CD4-positive, alpha-beta T cell (primary cell): ENCODE data around the gene LYPLAL1. TPM values are rescaled to one million over a fixed set of nuclear protein-coding genes. Genes with fewer than 3 reads are reported as not detected.

Experiments
- ATAC-seq: fragments of 200-7000 bp; cut with Tn5 transposase; one replicate; pipeline ENCODE4 v1.10.0; 2022; ENCODE audit warnings: mild to moderate bottlenecking; ENCODE audit not compliant: poor library complexity
- CTCF ChIA-PET: fragments of 350-600 bp; sonication (Branson Sonifier 250); formaldehyde crosslinking; loops from one replicate; lab custom pipeline; 2021; ENCODE audit warnings: antibody characterized with exemption, inconsistent platforms; lab: Charles Lee
- POLR2A ChIA-PET: fragments of 350-600 bp; sonication (Branson Sonifier 250); formaldehyde crosslinking; loops from one replicate; lab custom pipeline; 2021; ENCODE audit warnings: antibody characterized with exemption, inconsistent platforms; lab: Charles Lee
- DNase-seq, 14 experiments: peaks; one replicate each; pipeline ENCODE4 v3.0.0-alpha.2; 2013 to 2020; ENCODE audit warnings: mixed read lengths in 2 of 14
- H3K27ac ChIP-seq, 2 donors: one replicate each; pipeline versions ENCODE4 v1.5.1 to v1.7.0; 2013; ENCODE audit warnings: low read length in 2 of 2, low read depth in 1 of 2, mild to moderate bottlenecking in 1 of 2
- H3K27me3 ChIP-seq, 2 experiments: 1 replicate in 1 of 2; 2 replicates in 1 of 2; pipeline versions ENCODE4 v1.6.1 to v1.7.0; 2013; ENCODE audit warnings: low read length in 2 of 2, control low read depth in 1 of 2, mild to moderate bottlenecking in 1 of 2, moderate library complexity in 1 of 2; ENCODE audit not compliant: insufficient read depth in 2 of 2, control insufficient read depth in 1 of 2
- H3K36me3 ChIP-seq: one replicate; pipeline ENCODE4 v1.6.1; 2013; ENCODE audit warnings: low read length, control low read depth; ENCODE audit not compliant: insufficient read depth
- H3K4me1 ChIP-seq: one replicate; pipeline ENCODE4 v1.6.1; 2013; ENCODE audit warnings: low read length, control low read depth; ENCODE audit not compliant: insufficient read depth
- H3K4me3 ChIP-seq: one replicate; pipeline ENCODE4 v1.5.1; 2013; ENCODE audit warnings: mild to moderate bottlenecking, low read length, moderate library complexity
- H3K9me3 ChIP-seq, 2 experiments: 1 replicate in 1 of 2; 2 replicates in 1 of 2; pipeline versions ENCODE4 v1.6.1 to v1.7.0; 2013; ENCODE audit warnings: low read length in 2 of 2, mild to moderate bottlenecking in 2 of 2, control low read depth in 1 of 2, moderate library complexity in 1 of 2; ENCODE audit not compliant: control insufficient read depth in 1 of 2, insufficient read depth in 1 of 2
- H3K27ac Mint-ChIP-seq: one replicate; pipeline ENCODE4 v1.8.0; 2020; ENCODE audit warnings: mixed read lengths
- H3K27me3 Mint-ChIP-seq: one replicate; pipeline ENCODE4 v1.8.0; 2021; ENCODE audit warnings: mixed read lengths
- H3K36me3 Mint-ChIP-seq: one replicate; pipeline ENCODE4 v1.8.0; 2021; ENCODE audit warnings: low read depth, mixed read lengths
- H3K4me1 Mint-ChIP-seq: one replicate; pipeline ENCODE4 v1.8.0; 2021; ENCODE audit warnings: low read depth, mixed read lengths
- H3K4me3 Mint-ChIP-seq: one replicate; pipeline ENCODE4 v1.8.0; 2020; ENCODE audit warnings: mild to moderate bottlenecking, mixed read lengths
- H3K9me3 Mint-ChIP-seq: one replicate; pipeline ENCODE4 v1.8.0; 2020; ENCODE audit warnings: mixed read lengths
- CTCF ChIP-seq: fragments of 200-600 bp; IDR thresholded peaks from one replicate; pipeline ENCODE4 v1.8.0; 2022; ENCODE audit warnings: antibody characterized with exemption, mild to moderate bottlenecking
- intact Hi-C, 2 experiments: fragments of 100-400 bp; cut with DNase I in 1 of 2; cut with micrococcal nuclease in 1 of 2; formaldehyde crosslinking; loops; one replicate each; pipeline versions ENCODE4 v1.15.1 to v1.9.0; 2023 to 2025; cut with DNase I, micrococcal nuclease
- total RNA-seq, 174 experiments: library from RNA in 2 of 174; stranded (reverse) in 2 of 174; gene quantifications; one replicate each; pipeline ENCODE4 v1.2.3 and lab custom pipeline; 2021 to 2026

The LYPLAL1 gene
- total RNA-seq, 2 experiments from 2014 or later = 8.2 to 10.0 TPM

- DNase-seq = no peak
- Histone ChIP-seq H3K9me3 (no peaks in the 10 kb centered on the region), H3K4me3 (no peak overlapping the region), H3K4me1 (no peaks in the 10 kb centered on the region), H3K27me3 (no peaks in the 10 kb centered on the region), H3K36me3 (no peaks in the 10 kb centered on the region), H3K27ac (no peak overlapping the region)
- no peak for TF ChIP-seq CTCF
- no peaks in the 10 kb centered on the region for H3K36me3 Mint-ChIP-seq
- ChIA-PET CTCF (no interaction called here), POLR2A (interaction anchor here (1.0 kb wide), 1 partner anchor 10 kb away, joined by 4 read pairs; no protein-coding TSS in a partner anchor)
- no peak overlapping the region for H3K27ac Mint-ChIP-seq
- intact Hi-C loops = no loop called here
- ATAC-seq = no peak
- H3K27me3 Mint-ChIP-seq = no peaks in the 10 kb centered on the region
- H3K9me3 Mint-ChIP-seq = no peaks in the 10 kb centered on the region
- H3K4me3 Mint-ChIP-seq = no peak overlapping the region
- no peaks in the 10 kb centered on the region for H3K4me1 Mint-ChIP-seq
These were observed 47.3 kb upstream of the LYPLAL1 start for GRCh38 chr1:219126377-219126776.

GRCh38 chr1:219128957-219129356 lies 44.7 kb upstream of the LYPLAL1 start:
- Histone ChIP-seq H3K27me3 (no peaks in the 10 kb centered on the region), H3K36me3 (no peaks in the 10 kb centered on the region), H3K27ac (no peak overlapping the region), H3K9me3 (no peaks in the 10 kb centered on the region), H3K4me3 (no peak overlapping the region), H3K4me1 (no peaks in the 10 kb centered on the region)
- H3K4me1 Mint-ChIP-seq = no peaks in the 10 kb centered on the region
- peaks cover 1% of the 10 kb centered on the region for H3K9me3 Mint-ChIP-seq
- ChIA-PET CTCF (no interaction called here), POLR2A (no interaction called here)
- no peak for ATAC-seq
- H3K36me3 Mint-ChIP-seq = no peaks in the 10 kb centered on the region
- H3K27ac Mint-ChIP-seq = no peak overlapping the region
- intact Hi-C loops = no loop called here
- H3K4me3 Mint-ChIP-seq = no peak overlapping the region
- no peak for DNase-seq
- no peak for TF ChIP-seq CTCF
- H3K27me3 Mint-ChIP-seq = peaks cover 7% of the 10 kb centered on the region

- Mint-ChIP-seq H3K36me3 (no peaks in the 10 kb centered on the region), H3K27me3 (peaks cover 7% of the 10 kb centered on the region), H3K9me3 (peaks cover 6% of the 10 kb centered on the region), H3K4me3 (no peak overlapping the region), H3K4me1 (no peaks in the 10 kb centered on the region), H3K27ac (no peak overlapping the region)
- Histone ChIP-seq H3K4me1 (no peaks in the 10 kb centered on the region), H3K27ac (no peak overlapping the region), H3K36me3 (no peaks in the 10 kb centered on the region), H3K27me3 (no peaks in the 10 kb centered on the region), H3K9me3 (no peaks in the 10 kb centered on the region), H3K4me3 (no peak overlapping the region)
- intact Hi-C loops = no loop called here
- ATAC-seq (no peak), DNase-seq (no peak)
- ChIA-PET CTCF (interaction anchor here (1.0 kb wide), 1 partner anchor 10 kb away, joined by 3 read pairs; no protein-coding TSS in a partner anchor), POLR2A (no interaction called here)
- no peak for TF ChIP-seq CTCF
These were observed 43.2 kb upstream of the LYPLAL1 start for GRCh38 chr1:219130366-219130935.
